Stimulated activated CD4-positive, alpha-beta T cell treated with anti-CD3 and anti-CD28 coated beads, Interleukin-1b, Interleukin-23, amount 100 ng/mL, for 48 hours (primary cell): ENCODE measurements around the gene PIGR.

Experiments used
- DNase-seq: peaks from one replicate; pipeline ENCODE4 v3.0.0-alpha.2; 2020

PIGR gene

GRCh38 chr1:206907304-206907991, 38.8 kb downstream of the PIGR start:
- no peak for DNase-seq

GRCh38 chr1:206905295-206906164, 40.7 kb downstream of the PIGR start:
- DNase-seq = peak; percentile 67

GRCh38 chr1:206904423-206905142, 41.7 kb downstream of the PIGR start:
- DNase-seq = no peak

- no peak for DNase-seq
Measured at GRCh38 chr1:206903687-206904086, 42.6 kb downstream of the PIGR start.

GRCh38 chr1:206902702-206903101, 43.6 kb downstream of the PIGR start:
- no peak for DNase-seq

- no peak for DNase-seq
Measured at GRCh38 chr1:206901944-206902343, 44.3 kb downstream of the PIGR start.

- DNase-seq = no peak
Measured at GRCh38 chr1:206900149-206900548, 46.1 kb downstream of the PIGR start.

GRCh38 chr1:206899717-206900116, 46.5 kb downstream of the PIGR start:
- DNase-seq = no peak

GRCh38 chr1:206898915-206899431, 47.3 kb downstream of the PIGR start:
- no peak for DNase-seq

- DNase-seq = no peak
Measured at GRCh38 chr1:206898089-206898914, 48.0 kb downstream of the PIGR start.

GRCh38 chr1:206897175-206897574, 49.1 kb downstream of the PIGR start, which contains the start of gene IL24:
Gene IL24, plus strand, starts transcription at chr1:206897443. Its CDS starts 390 bp downstream, at chr1:206897833.
- DNase-seq = peak; percentile 84

- no peak for DNase-seq
Measured at GRCh38 chr1:206896261-206896660, 50.0 kb downstream of the PIGR start.

- DNase-seq = no peak
Measured at GRCh38 chr1:206895837-206896242, 50.4 kb downstream of the PIGR start.

- DNase-seq = no peak
Measured at GRCh38 chr1:206895325-206895724, 50.9 kb downstream of the PIGR start.

GRCh38 chr1:206893380-206893779, 52.9 kb downstream of the PIGR start:
- DNase-seq = no peak

- no peak for DNase-seq
Measured at GRCh38 chr1:206892351-206892984, 53.8 kb downstream of the PIGR start.

GRCh38 chr1:206891412-206891811, 54.9 kb downstream of the PIGR start:
- no peak for DNase-seq

- DNase-seq = no peak
Measured at GRCh38 chr1:206890125-206891060, 55.9 kb downstream of the PIGR start.

- DNase-seq = no peak
Measured at GRCh38 chr1:206887701-206888100, 58.6 kb downstream of the PIGR start.

- DNase-seq = no peak
Measured at GRCh38 chr1:206886831-206887230, 59.4 kb downstream of the PIGR start.
